HG02571 (cell line): ENCODE data around the gene GRM1.

Source experiments
- ATAC-seq: cut with Tn5 transposase; IDR thresholded peaks from one replicate; pipeline ENCODE4 v1.9.1; 2021; ENCODE audit warnings: mild to moderate bottlenecking, moderate library complexity; ENCODE audit not compliant: unreplicated experiment

The GRM1 gene

GRCh38 chr6:146028851-146029572 is at the start of gene GRM1:
TSS of gene GRM1 (plus strand) at chr6:146029062. CDS start at chr6:146029518, 456 bp downstream.
- ATAC-seq: no peak

GRCh38 chr6:146009338-146009737 is 19.5 kb upstream of the GRM1 start:
- no peak for ATAC-seq

- no peak for ATAC-seq
These were observed 14.6 kb upstream of the GRM1 start for GRCh38 chr6:146014233-146014632.

- no peak for ATAC-seq
These were observed 11.2 kb upstream of the GRM1 start for GRCh38 chr6:146017672-146018071.

GRCh38 chr6:146026873-146027272 is 2.0 kb upstream of the GRM1 start:
- ATAC-seq: no peak

GRCh38 chr6:146027586-146028251 is 1.1 kb upstream of the GRM1 start:
- ATAC-seq: no peak

GRCh38 chr6:146028252-146028795 is 538 bp upstream of the GRM1 start:
- ATAC-seq: no peak

- no peak for ATAC-seq
These were observed 817 bp downstream of the GRM1 start for GRCh38 chr6:146029573-146030184.

- ATAC-seq: no peak
These were observed 3.5 kb downstream of the GRM1 start for GRCh38 chr6:146032387-146032786.

- ATAC-seq: no peak
These were observed 11.5 kb downstream of the GRM1 start for GRCh38 chr6:146040360-146040759.

- no peak for ATAC-seq
These were observed 12.4 kb downstream of the GRM1 start for GRCh38 chr6:146041282-146041681.

GRCh38 chr6:146047371-146047770 is 18.5 kb downstream of the GRM1 start:
- ATAC-seq: no peak

GRCh38 chr6:146050168-146050567 is 21.3 kb downstream of the GRM1 start:
- no peak for ATAC-seq

GRCh38 chr6:146056506-146056905 is 27.6 kb downstream of the GRM1 start:
- ATAC-seq: no peak

- ATAC-seq: no peak
These were observed 36.8 kb downstream of the GRM1 start for GRCh38 chr6:146065690-146066089.

- no peak for ATAC-seq
These were observed 37.6 kb downstream of the GRM1 start for GRCh38 chr6:146066506-146066905.

- ATAC-seq: no peak
These were observed 42.9 kb downstream of the GRM1 start for GRCh38 chr6:146071781-146072180.

GRCh38 chr6:146077992-146078391 is 49.1 kb downstream of the GRM1 start:
- no peak for ATAC-seq

GRCh38 chr6:146087386-146087785 is 58.5 kb downstream of the GRM1 start:
- ATAC-seq: no peak

GRCh38 chr6:146090474-146090873 is 61.6 kb downstream of the GRM1 start:
- no peak for ATAC-seq

- ATAC-seq: no peak
These were observed 64.3 kb downstream of the GRM1 start for GRCh38 chr6:146092961-146093686.
